GM19043 (cell line): Measurements from ENCODE around the gene COPS9.

Source experiments
- ATAC-seq: cut with Tn5 transposase; IDR thresholded peaks from one replicate; pipeline ENCODE4 v1.9.1; 2021; ENCODE audit warnings: low read depth; ENCODE audit not compliant: unreplicated experiment

COPS9 gene

GRCh38 chr2:240137596-240138253, 1.6 kb upstream of the COPS9 start:
- ATAC-seq = no peak

GRCh38 chr2:240136671-240137292, 677 bp upstream of the COPS9 start:
- peak; percentile 15 for ATAC-seq

GRCh38 chr2:240135706-240136012, 446 bp downstream of the COPS9 start:
- ATAC-seq = no peak

GRCh38 chr2:240134956-240135520, 1.1 kb downstream of the COPS9 start:
- no peak for ATAC-seq

GRCh38 chr2:240134466-240134865, 1.6 kb downstream of the COPS9 start:
- ATAC-seq = no peak

- no peak for ATAC-seq
These were observed 2.7 kb downstream of the COPS9 start for GRCh38 chr2:240133401-240133800.

GRCh38 chr2:240132651-240132980, 3.5 kb downstream of the COPS9 start:
- ATAC-seq = no peak

- ATAC-seq = no peak
These were observed 4.0 kb downstream of the COPS9 start for GRCh38 chr2:240131941-240132650.

GRCh38 chr2:240131296-240131695, 4.8 kb downstream of the COPS9 start:
- no peak for ATAC-seq

GRCh38 chr2:240130393-240131195, 5.5 kb downstream of the COPS9 start:
- ATAC-seq = no peak

GRCh38 chr2:240129731-240130392, 6.2 kb downstream of the COPS9 start:
- no peak for ATAC-seq

GRCh38 chr2:240129311-240129710, 6.8 kb downstream of the COPS9 start:
- ATAC-seq = no peak

GRCh38 chr2:240128608-240129145, 7.4 kb downstream of the COPS9 start:
- ATAC-seq = no peak

- no peak for ATAC-seq
These were observed 8.0 kb downstream of the COPS9 start for GRCh38 chr2:240127911-240128607.

GRCh38 chr2:240127191-240127750, 8.8 kb downstream of the COPS9 start:
- no peak for ATAC-seq

- ATAC-seq = no peak
These were observed 9.4 kb downstream of the COPS9 start for GRCh38 chr2:240126731-240127130.

- no peak for ATAC-seq
These were observed 10.4 kb downstream of the COPS9 start for GRCh38 chr2:240125742-240126141.

GRCh38 chr2:240124651-240125030, 11.5 kb downstream of the COPS9 start:
- no peak for ATAC-seq
